Stimulated activated CD4-positive, alpha-beta T cell treated with anti-CD3 and anti-CD28 coated beads, Interleukin-1b, Interleukin-23, amount 100 ng/mL, for 1 hour (primary cell): ENCODE measurements around the gene TMUB2.
"Not testable (repeated sequence)": the region's sequence is repeated elsewhere in the genome, so short reads cannot be mapped to it uniquely, and the experiment has no call there.

Experiments
- DNase-seq, 2 donors: peaks; one replicate each; pipeline ENCODE4 v3.0.0-alpha.2; 2020; ENCODE audit warnings: low read depth in 2 of 2

Gene TMUB2

DNA sequence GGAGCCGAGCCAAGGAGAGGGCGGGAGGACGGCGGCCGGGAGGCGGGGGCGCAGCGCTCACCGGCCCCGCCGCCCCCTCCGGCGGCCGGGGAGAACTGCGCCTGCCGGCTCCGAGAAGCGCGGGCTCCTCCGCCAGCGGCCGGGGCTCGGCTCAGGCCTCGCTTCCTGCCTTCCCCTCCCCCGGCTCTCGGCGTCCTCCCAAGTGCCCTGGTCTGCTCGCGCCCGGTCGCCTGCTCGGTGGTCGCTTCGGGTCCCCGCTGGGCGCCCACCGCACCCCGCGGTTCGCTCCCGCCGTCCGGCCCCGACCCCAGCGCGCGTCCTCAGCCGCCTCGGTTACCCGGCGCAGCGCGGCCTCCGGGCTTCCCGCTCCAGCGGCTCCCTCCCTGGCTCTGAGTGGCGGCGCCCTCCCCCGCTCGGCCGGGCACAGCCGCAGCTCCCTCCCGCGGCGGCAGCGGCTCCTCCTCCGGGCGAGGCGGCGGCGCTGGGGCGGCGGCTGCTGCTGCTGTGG, 32.4 kb downstream of the TMUB2 start:
- peak; percentile 30 to 42 for DNase-seq

DNA sequence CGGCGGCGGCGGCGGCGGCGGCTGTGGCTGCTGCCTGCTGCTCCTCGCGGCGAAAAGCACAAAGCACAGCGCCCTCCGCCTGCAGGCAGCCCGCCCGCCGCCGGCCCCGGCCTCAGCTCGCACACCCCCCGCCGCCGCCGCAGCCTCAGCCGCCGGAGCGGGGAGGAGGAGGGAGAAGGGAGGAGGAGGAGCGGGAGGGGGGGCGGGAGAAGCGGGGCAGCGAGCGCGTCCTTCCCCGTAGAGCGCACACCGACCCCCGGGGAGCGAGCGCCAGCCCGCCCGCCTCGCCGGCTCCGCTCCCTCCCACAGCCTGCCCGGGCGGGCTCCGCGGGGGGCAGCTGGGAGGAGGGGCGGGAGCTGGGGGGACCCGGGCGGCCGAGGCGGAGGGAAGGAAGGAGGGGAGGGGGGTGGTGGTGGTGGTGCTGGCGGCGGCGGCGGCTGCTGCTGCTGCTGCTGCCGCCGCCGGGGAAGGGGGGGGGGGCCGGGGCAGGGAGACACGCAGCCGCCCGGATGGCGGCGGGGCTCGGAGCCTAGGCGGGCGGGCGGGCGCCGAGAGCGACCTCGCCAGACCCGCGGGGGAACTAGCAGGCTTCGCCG, 32.9 kb downstream of the TMUB2 start, which contains the start of gene UBTF:
Gene UBTF (minus strand): TSS at position 60 of the 597 bp plus-strand sequence. CDS start 1,446 bp downstream, outside the sequence.
- peak; percentile 38 to 45 for DNase-seq

DNA sequence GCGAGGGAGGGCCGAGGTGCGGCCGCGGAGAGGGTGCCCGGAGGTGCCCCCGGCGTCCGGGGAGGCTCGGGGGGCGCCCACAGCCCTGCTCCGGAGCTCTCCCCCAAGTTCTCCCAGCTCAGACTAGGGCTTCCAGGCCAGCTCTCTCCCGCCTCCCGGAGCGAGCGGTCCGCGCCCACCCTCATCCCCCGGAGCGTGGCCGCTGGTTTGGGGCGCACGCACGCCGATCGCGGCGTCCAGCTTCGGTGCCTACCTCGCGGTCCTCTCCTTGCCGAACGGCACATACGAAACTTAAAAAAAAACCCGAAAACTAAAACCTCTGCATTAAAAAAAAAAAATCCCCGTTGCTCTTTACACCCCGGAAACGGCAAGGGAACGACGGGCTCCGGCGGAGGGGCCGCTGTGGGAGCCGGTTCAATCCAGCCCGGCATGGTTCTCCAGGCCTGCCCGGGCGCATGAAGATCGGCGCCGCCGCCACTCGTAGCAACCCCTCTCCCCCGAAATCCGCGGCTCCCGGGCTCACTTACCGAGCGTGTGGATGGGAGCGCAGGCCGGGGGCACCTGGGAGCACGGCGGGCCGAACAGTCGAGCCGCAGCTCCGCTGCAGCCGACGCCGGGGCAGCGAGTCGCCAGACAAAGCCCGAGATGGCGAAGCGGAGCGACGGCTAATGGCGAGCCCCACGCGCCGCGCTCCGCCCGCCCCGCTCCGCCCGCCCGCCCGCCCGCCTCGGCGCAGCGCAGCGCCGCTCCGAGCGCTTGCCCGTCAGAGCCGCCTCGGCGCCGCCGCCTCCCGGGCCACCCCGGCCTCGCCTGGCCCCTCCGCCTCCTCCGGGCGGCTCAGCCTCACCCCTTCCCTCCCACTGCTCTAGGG, 33.7 kb downstream of the TMUB2 start:
- DNase-seq, result peak in 1 of 2 donors; percentile 37

DNA sequence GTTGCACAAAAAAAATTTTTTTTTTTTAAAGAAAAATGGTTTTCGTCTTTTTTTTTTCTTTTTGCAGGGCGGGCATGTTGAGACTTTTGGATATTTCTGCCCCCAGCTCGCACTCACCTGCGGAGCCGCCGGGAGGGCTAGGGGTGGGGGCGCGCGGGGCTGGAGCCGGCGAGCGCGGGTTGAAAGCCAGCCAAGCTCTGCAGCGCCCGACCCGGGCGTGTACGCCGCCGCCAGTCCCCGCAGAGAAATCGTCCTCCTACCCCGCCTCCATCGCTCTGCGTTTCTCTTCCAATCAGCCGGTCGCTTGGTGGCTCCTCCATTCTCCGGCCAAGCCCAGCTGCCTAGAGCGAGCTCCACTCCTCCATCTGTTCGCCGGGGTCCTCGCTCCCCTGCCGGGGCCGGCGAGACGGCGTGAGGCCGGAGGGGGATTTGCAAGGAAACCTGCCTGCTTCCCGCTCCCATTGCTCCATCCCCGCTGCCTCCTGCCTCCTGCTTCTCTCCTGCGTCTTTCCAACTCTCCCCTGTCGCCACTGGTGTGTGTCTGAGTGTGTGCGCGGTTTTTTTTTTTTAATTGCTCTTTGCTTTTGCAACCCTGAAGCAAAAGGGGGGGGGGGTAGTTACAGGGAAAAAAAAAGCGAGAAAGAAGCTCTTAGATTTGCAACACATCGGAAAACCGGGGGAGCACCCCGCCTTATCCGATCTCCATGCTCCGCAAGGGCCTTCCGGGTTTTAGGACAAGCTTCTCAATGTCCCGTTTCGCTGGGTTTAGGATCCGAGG, 34.5 kb downstream of the TMUB2 start:
- peak in 1 of 2 donors; percentile 25 for DNase-seq

DNA sequence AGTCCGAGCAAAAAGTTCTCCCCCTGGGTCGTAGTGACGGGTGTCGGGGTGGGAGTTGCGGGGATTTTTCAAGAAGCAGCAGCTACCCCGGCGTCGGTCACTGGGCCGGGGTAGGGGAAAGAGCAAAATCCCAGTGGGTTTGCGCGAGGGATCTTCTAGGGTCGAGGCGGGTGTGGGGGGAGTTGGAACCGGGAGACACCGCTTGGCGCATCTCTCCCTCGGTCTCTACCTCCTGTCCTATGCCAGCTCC, 35.0 kb downstream of the TMUB2 start:
- DNase-seq, result no peak

DNA sequence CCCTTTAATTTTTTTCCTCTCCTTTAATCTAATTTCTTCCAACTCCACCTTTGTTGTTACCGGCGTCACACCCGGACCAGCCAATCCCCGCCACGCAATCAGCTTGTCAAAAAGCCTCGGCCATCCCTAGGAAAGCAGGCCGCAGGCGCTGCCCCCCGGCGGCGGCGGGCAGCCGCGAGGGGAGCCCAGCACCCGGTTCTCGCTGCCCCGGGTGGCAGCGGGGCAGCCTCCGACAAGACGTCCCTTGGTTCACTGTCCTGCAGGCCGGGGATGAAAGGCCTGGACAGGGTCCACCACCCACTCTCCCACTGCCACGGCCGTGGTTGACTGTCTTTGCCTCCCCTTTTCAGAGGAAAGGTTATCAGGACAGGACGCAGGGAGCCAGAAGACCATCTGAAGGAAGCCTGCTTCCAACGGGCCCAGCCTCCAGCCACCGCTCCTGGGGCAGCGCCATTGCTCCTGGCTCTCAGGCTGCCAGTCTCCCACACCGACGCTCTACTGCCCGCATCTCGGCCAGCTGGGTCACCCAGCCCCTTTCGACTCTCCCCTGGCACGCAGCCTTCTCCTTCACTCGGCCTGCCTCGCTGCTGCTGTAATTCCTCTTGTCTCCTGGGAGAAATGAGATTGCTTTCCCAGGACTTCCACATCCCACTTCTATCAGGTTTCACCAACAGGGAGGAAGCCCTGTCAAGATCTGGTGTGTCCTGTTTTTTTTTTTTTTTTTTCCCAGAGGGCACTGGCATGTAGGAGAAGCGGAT, 35.5 kb downstream of the TMUB2 start:
- no peak for DNase-seq

DNA sequence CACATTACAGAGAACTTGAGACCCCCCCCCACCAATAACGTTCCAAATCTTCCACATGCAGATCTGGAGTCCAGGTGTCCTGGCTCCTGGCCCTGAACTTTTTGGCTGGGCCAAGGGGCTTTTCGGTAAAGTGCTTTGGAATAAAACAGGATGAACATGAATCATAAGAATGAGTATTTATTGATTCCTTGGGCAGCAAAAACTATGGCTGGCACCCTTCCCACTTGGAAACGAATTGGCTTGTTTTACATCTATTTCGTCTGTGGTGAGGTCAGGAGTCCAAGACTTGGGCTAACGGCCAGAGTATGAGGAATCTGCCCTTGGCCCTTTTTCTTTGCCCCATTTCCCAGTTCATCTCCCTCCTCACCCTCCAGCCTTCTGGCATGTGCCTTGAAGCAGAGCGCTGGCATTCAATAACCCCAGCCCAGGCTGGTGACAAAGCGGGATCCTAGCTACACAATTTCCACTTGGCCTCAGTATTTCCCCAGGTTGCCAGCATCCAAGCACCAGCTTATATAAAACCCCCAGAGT, 36.8 kb downstream of the TMUB2 start:
- no peak for DNase-seq

DNA sequence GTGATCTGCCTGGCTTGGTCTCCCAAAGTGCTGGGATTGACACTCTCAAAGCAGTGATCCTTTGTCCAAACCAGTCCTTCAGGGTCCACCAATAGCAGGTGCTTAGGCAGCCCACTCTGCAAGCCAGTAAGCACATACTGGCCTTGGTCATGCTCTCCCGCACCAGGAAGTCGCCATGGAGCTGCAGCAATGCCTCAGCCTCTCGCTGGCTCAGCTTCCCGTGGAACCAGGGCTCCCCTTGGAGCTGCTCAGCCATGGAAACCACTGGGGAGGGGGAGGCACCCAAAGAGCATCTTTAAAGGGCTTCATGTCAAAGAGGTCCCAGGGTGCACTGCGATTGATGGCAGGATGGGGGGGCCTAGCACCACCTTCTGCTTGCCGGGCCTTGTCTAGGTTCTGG, 42.3 kb downstream of the TMUB2 start:
- DNase-seq, result no peak

DNA sequence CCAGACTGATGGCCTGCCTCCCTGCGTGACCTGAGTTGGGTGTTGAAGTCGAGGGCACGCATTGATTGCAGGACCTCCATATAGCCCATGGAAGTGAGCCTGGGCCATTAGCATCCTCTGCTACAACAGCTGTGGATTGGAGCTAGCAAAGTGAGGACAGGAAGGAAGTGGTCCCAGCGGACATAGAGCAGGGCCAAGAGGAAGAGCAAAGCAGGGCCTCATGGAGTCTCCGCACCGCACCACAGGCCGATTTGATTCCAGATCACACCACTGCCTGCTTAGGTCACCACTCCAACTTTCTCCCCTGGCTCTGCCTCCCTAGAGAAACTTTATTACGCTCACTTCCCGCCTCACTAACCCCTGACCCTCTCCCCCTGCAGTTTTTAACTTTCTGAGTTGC, 43.4 kb downstream of the TMUB2 start:
- no peak for DNase-seq

DNA sequence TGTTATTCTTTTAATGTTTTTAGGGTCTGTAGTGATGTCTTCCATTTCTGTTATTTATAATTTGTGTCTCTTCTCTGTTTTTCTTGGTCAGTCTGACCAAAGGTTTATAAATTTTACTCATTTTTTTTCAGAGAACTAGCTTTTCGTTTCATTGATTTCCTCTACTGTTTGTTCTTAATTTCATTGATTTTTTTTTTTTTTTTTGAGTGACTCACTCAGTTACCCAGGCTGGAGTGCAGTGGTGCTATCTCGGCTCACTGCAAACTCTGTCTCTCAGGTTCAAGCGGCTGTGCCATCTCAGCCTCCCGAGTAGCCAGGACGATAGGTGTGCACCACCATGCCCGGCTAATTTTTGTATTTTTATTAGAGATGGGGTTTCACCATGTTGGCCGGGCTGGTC, 45.3 kb downstream of the TMUB2 start:
- no peak for DNase-seq

DNA sequence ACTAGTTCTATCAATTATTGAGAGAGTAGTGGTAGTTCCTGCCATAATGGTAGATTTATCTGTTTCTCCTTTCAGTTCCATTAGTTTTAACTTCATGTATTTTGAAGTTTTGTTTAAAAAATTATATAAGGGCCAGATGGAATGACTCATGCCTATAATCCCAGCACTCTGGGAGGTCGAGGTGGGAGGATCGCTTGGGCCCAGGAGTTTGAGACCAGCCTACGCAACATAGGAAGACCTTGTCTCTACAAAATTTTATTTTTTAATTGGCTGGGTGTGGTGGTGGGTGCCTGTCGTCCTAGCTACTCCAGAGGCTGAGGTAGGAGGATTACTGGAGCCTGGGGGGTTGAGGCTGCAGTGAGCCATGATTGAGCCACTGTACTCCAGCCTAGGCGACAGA, 46.8 kb downstream of the TMUB2 start:
- no peak for DNase-seq

DNA sequence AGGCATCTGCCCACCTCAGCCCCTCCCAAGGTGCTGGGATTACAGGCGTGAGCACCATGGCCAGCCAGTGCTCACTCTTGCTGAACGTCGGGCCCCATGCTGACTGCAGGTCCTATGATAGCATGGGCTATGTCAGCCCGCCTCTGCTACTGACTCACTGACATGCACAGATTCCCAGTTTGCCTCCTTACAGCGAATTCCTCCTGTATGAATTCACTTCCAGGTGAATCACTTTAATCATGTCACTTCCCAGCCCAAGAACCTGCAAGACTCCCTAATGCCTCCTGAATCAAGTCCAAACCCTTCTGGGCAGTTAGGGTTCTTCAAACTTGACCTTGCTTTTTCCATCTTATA, 48.8 kb downstream of the TMUB2 start:
- no peak for DNase-seq

DNA sequence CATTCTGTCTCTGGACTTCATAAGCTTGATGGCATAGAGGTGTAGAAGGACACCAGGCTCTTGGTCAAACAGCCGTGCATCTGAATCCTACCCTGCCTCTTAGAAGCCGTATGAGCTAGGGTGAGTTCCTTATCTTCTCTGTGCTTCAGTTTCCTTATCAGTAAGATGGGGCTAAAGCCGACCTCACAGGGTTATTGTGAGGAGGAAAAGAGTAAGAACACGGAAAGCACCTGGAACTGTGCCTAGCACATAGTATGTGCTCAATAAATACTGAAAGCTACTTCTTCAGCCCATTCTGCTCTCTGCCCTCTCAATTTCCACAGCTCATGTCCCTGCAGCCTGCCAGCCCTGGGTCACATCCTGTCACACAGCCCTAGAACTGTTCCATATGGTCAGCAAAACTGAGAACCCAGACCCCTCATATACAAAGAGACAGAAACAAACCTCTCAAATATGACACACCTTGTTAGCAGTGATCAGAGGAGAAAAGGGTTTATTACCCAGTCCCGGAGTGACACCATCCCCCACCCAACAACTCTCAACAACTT, 49.7 kb downstream of the TMUB2 start:
- DNase-seq, result no peak

DNA sequence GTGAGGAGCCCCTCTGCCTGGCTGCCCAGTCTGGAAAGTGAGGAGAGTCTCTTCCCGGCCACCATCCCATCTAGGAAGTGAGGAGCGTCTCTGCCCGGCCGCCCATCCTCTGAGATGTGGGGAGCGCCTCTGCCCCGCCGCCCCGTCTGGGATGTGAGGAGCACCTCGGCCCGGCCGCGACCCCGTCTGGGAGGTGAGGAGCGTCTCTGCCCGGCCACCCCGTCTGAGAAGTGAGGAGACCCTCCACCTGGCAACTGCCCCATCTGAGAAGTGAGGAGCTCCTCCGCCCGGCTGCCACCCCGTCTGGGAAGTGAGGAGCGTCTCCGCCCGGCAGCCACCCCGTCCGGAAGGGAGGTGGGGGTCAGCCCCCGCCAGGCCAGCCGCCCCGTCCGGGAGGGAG, 51.1 kb downstream of the TMUB2 start:
- not testable (repeated sequence) for DNase-seq

DNA sequence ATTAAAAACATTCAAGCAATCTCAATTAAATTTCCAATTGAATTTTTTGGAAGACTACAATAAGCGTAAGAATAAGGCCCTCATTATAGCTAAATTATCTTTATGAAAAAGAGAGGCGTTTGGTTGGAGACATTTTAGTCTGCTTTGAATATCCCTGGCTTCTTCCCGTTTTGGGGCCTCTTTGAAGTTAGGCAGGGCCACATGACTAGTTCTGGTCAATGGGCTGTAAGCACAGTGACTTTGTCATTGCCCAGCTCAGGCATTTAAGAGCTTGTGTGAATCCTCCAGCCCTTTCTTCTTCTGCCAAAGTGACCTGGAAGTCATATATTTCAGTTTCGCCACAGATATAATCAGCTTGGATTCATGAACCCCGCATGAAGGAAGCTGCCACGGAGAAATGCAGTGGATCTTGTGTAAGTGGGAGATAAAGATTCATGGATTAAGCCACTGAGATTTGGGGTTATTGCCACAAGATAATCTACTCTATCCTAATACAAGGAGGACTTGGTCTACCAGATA, 54.4 kb downstream of the TMUB2 start:
- no peak for DNase-seq
